GM21717 (cell line): ENCODE measurements around the gene KRTDAP.

Source experiments
- ATAC-seq: cut with Tn5 transposase; IDR thresholded peaks from one replicate; pipeline ENCODE4 v1.9.1; 2021; ENCODE audit warnings: mild to moderate bottlenecking, moderate library complexity; ENCODE audit not compliant: unreplicated experiment

KRTDAP gene

DNA sequence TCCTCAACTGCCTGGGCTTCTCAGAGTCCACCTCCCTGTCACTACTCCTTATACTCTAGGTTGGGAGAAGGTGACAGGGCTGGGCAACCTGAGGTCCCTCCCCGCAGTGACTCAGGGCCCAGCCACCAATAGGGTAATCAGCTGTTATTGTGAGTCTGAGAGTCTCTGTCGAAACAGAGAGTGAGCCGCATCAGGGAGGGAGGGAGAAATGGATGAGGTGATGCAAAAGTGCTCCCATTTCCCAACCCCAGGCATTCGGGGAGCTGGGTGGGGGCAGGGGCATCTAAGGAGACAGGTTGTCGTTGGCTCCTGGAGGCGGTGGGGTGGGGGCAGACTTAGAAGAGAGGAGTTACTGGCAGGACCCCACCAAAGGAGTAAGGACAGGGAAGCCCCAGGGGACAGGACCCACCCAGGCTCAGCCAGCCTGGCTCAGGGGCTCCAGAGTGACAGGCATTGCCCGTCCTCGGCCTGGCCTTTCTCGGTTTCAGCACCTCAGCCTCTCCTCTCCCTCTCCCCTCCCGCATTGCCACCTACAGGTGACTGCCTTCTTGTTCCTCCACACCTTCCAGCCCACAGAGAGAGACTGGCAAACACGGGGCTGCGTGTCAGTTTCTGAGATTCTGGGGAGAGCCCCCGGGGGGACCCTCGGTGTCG lies 23.5 kb upstream of the KRTDAP start, which contains the start of gene DMKN:
TSS of gene DMKN (minus strand) at position 22 of the 654 bp plus-strand sequence. CDS start 174 bp downstream, outside the sequence.
- no peak for ATAC-seq

DNA sequence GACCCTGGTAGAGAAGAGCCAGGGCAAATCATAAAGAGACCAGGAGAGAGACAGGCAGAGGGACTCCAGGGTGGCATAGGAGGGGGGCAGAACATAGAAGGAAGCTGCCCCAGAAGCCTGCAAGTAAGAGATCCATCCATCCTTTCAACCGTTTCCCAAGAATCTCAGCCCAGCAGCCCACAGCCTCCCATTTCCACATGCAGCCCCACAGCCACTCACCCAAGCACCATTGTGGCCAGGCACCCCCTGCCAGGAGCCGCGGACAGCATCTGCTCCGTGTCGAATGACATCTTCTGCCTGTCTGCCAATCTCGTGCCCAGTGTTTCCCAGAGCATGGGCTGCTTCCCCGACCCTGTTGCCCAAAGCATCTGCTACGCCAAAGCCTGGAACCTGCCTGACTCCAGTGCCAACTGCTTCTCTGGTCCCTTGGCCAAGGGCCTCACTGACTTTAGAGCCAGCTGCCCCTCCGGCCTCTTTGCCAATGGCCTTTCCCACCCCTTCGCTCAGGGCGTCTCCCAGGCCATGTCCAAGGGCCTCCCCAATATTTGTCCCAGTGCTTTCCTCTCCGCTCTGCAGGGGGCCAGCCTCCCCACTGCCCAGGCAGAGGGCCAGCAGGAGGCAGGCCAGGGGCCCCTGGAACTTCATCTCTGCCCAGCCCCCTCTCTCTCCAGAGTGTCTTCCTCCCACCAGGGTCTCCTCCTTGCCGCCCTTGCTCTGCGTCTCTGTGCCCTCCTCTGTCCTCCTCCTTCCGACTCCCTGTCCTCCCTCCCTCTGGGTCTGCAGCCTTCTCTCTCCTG lies 22.8 kb upstream of the KRTDAP start:
- no peak for ATAC-seq

DNA sequence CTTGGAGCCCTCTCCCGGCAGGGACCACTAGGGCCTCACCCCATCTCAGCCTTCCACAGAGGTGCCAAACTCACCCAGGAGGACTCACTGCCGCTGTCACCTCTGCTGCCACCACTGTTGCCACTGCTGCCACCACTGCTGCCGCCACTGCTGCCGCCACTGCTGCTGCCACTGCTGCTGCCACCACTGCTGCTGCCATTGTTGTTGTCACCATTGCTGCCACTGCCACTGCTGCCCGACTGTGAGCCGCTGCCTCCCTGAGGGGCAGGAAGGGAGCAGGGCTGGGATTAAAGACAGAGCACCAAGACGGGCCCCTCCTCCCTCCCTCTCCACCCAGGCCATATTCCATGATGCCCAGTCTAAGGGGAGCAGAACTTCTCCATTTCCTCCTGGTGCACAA lies 21.1 kb upstream of the KRTDAP start:
- no peak for ATAC-seq

DNA sequence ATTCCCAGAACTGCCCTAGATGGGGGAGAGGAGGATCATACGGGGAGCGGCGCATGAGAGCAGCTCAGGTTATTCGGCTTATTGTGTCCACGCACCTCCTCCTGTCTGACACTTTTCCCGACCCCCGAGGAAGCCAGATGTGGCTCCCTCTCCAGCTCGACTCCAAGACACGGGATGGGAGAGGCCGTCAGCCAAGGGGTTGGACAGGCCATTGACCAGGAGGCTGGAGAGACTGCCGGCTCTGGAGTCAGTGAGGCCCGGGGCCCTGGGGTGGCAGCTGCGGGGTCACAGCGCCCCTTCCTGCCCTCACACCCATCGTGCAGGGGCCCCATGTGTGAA lies 20.3 kb upstream of the KRTDAP start:
- no peak for ATAC-seq

DNA sequence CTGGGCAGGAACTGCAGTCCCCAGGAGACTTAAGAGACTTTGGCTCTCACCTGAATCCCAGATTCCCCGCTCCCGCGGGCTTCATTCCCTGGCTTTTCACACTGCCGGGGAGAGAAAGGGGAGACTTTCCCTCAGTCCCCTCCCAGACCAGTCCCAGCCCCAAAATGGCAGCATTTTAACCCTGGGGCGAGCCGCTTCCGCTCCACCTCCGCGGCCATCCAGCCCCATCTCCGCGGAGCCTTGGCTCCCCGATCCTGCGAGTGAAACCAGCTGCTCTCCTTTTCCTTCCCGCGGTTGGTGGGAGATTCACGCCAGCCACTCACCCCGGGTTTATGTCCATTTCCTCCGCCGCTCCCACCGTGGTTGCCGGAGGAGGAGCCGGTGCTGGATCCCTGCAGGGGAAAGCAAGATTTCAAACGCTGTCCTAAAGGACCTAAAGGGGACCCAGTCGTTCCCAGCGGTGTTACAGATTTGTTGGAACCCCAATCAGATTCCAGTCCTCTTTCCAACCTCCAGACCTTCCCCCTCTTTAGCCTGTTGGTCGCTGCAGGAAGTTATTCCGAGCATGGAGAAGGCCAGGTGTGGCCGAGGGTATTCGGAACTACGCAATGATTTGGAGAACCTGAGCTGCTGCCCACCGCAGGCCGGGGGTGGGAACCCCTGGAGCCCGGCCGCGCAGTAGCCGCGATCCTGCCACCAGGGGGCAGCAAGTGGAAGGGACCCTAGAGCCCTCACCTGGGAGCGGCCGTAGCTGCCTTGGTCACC lies 19.8 kb upstream of the KRTDAP start:
- ATAC-seq: no peak

DNA sequence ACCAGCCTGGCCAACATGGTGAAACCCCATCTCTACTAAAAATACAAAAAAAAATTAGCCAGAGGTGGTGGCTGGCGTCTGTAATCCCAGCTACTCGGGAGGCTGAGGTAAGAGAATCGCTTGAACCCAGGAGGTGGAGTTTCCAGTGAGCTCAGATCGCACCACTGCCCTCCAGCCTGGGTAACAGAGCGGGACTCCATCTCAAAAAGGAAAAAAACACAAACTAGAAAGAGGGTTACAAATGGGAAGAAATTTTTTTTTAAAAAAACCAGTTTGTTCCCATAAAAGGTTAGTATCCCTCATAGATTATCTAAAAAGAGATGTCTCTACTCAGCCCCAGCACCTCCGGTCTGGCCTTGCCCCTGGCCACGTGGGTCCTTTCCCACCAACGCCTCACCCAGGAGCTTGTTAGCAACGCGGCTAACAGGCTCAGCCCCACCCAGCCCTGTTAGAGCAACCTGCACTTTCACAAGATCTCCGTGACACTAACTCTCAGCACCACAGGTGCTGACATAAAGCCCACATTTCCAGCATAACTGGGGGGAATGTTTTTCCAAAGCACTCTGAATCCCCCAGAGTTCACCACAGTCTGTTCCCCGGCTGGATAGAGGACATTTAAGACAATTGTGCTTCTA lies 18.9 kb upstream of the KRTDAP start:
- no peak for ATAC-seq

DNA sequence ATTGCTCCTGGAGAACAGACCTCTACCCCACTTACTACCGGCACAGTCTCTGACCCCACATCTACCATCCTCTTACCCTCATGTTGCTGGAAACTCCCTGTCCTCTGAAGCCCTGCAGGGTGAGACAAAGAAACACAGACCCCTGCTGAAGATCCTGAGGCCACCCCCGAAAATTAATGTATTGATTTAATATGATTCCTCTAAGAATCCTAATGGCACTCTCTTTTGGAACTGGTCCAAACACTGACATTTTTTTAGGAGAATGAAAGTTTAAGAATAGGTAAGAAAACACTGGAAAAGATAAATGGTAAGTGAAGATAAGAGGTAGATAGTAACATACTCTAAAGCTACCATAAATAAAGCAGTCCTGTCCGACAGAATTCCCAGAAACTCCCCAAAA lies 17.9 kb upstream of the KRTDAP start:
- no peak for ATAC-seq

DNA sequence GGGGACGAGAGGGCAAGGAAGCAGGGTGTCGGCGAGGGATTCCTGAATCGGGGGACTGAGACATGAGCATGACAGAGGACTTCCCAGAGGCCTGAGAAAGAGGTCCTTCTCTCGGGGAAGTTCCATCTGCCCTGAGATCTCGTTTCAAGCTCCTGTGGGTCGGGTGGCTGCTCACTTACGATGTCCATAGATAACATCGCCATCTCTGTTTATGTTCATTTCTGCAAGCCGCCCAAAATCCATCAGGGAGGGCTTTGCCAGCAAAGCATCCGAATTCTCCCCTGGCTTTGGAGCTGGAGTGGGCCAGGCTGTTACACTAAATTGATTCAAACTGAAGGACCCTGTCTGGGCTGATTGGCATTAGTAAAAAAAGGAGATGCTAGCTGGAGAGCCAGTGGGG lies 17.3 kb upstream of the KRTDAP start:
- ATAC-seq: no peak

DNA sequence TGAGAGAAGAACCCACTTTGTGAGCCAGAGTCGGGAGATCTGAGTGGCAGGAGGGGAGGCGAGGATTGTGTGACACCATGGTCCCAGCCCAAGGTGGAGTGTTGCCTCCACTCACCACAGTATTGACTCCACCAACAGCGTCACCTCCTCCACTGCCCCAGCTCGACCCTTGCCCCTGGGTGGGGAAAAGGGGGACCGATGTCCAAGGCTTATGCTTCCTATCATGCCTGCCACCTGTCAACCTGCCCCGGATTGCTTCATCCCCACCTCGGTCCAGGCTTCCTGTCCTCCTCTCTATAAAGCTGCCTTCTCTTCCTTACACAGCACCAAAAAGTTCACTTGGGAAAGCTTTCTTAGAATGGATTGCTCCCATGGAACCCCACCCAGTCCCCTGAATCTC lies 15.7 kb upstream of the KRTDAP start:
- ATAC-seq: no peak

DNA sequence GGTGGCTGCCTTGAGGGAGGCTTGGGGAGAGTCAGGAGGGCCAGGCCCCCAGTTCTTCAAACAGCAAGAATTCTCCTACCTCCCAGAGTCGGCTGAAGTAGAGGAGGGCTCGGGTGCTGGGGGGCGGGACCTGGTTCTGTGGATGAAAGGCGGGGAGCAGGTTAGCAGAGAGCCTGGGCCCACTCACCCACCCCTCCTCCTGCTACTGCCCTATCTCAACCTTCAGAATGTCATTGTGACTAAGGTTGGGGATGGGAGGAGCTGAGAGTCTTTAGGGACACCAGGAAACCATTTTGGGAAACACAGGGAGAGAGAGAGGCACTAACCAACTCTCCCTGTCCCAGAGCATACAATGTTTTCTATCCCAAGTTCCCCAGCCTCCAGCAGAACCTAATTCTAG lies 12.5 kb upstream of the KRTDAP start:
- no peak for ATAC-seq

DNA sequence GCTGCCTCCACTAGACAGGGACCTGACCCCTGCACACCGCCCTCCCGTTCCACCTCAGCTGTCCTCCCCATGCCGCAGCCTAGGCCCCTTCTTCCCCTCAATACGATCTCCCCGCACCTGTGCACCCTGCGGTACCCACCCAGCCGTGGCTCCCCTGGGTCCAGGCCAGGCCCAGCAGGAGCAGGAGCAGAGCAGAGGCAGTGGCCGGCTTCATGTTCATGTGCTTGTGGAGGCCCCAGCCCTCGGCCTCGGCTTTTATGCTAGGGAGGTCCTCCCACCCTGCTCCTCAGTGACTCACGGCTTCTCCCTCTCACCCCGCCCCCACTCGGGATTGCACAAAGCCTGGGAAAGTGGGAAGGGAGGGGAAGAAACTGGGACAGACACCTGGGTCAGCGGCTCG lies 11.4 kb upstream of the KRTDAP start:
- no peak for ATAC-seq

DNA sequence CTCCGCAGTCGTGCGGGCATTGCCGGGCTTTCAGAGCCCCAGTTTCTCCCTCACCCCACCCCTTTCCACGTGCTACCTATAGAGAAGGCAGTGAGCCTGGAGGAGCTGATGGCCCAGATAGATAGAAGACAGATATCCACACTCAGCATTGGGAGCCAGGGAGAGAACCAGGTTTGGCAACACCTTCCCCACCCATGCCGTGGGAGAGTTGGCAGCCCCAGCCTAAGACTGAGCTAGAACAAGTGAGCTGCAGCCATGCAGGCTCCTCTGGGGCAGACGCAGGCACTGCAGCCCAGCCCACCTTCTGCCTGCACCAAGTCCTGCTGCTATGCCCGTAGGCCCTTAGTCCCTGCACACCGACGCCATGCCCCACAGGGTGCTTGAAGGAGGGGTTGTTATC lies 10.3 kb upstream of the KRTDAP start:
- ATAC-seq: no peak

DNA sequence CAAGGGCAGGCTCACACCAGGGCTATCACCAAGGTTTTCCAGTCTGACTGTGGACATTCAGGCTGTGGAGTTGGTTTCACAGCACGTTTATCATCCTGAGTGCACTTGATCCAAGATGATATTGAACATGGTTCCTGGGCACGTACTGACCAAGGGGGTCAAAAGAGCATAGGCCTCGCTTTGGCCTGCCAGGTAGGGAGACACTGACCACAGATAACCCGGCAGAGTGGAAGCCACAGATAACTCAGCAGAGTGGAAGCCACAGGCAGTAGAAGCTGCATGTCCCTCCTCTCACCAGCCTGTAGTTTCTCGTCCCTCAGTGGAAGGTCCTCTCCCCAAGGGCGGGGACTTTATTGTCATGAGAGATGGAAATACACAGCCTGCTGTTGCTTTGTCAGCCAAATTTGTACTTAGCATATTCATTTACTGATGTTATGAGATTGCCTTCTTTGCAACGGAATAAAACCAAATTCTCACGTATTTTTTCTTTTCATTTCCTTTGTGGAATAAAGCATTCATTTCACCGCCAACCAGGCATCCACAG lies 8.8 kb upstream of the KRTDAP start:
- ATAC-seq: no peak

DNA sequence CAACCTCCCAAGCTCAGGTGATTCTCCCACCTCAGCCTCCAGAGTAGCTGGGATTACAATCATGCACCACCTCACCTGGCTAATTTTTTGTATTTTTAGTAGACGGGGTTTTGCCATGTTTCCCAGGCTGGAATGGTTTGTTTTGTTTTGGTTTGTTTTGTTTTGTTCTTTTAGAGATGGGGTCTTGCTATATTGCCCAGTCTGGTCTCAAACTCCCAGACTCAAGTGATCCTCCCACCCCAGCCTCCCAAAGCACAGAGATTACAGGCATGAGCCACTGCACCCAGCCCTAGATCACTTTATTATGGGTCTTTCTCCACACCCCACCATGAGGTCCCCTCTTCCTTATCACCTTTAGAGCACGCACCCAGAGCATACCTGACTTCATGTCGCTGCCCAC lies 8.0 kb upstream of the KRTDAP start:
- ATAC-seq: no peak

DNA sequence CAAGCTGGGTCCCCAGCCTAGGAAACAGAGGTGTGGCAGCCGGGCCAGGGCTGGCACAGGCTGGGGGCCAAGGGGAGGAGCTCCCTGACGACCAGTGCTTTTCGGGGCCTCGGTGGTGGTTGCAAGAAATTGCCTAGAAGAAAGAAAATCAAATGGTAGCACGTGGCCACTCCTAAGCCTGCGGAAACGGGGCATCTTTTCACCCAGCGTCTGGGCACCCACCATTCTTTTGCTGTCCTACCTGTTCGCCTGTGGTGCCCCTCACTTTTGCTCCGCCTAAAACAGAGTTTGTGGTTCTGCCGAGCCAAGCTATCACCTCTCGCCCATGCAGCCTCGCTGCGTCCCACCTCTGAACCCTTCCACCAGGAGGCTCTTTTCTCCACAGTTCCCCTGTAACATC lies 7.1 kb upstream of the KRTDAP start:
- no peak for ATAC-seq

DNA sequence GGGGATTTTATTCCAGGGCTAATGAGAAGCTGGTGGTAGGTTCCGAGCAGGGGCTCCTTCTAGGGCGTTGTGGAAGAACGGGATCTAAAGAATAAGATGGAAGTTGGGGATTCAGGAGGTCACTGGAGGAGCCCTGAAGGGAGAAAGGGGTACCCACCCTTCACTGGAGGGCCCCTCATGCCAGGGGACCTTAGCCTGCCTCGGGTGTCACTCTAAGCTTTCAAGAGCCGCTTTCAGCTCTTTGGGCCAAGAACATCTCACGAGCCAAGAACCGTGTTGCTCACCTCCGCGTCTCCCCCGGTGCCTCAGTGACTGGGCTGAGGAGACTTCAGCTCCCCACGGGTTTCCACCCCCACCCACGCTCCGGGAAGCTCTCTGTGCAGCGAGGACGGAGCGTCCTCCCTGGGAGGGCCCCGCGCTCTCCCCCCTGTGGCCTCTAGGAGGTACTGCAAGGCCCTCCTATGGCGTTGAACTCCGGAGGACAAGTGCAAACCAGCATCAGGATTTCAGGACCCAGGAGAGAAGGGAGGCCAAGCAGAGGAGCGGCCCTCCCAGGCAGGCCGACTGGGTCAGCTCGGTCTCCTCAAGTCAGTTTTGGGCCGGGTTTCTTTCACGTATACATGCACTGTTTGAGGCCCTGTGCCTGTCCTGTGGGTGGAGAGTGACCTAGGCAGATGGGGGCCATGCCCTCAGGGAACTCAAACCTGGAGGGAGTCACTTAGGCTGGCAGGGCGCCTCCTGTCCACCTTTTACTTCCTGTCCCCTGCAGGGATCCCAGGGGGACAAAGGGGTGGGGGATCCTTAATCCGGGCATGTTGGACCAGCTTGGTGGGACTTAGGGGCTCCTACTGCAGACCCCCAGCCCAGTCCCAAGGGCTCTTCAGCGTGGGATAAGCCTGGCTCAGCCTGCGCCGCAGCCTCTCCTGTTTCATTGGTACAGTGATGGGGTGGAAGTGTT lies 5.1 kb upstream of the KRTDAP start:
- ATAC-seq: no peak

DNA sequence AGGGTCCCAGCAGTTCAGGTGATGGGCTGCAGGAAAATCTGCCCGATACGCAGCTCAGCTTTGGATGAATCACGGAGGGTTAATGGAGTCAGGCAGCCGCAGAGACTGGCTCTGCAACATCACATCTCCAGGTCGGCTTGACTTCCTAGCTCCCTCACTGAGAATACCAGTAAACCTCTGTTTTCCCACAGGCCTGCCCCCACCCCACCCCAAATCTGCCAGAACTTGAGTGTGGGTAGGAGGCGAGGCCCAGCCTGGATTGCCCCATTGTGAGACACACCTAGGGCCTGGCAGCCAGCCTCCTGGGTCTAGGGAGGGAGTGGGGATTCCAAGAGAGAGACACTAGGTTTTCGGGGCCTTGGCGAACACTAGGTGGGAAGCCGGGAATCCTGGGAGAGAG lies 3.7 kb upstream of the KRTDAP start:
- no peak for ATAC-seq

DNA sequence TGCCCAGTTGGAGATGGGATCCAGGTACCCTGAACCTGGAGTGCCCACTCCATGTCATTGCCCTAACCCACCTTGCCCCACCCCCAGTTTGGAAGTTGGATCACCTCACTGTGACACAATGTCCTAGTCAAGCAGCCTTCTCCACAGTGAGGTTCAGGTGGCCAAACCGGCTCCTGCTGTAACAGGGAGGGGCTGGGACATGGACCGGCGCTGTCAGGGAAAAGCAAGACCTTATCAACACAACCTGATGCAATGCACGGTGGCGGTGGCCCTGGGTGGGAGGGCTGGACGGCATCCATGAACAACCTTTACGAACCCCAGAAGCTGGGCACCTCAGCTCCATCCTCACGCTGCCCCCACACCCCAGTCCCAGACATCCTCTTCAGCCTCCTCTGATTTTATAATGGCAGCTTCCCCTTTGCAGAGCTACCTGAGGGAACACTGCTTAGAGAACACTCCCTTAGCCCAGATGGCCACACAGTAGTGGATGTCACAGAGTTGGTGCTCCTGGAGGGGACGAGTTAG lies 1.6 kb upstream of the KRTDAP start:
- ATAC-seq: no peak

DNA sequence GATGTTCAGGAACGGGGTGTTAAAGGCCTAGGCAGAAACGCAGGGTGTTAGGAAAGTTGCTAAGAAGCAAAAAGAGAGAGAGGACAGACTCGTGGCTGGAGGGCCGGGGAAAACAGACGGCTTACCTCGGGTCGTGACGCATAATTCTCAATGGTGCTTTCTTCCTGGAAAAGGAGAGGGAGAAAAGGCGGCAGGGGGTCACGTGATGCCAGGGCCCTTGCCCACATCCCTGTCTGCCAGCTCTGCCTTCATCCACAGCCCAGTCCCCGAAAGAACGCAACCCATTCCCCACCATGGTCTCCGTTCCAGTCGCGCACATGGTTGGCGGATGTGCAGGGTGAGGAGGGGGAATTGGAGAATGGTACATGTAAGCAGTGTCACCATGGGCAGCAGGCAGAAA lies 1.6 kb downstream of the KRTDAP start:
- ATAC-seq: no peak

DNA sequence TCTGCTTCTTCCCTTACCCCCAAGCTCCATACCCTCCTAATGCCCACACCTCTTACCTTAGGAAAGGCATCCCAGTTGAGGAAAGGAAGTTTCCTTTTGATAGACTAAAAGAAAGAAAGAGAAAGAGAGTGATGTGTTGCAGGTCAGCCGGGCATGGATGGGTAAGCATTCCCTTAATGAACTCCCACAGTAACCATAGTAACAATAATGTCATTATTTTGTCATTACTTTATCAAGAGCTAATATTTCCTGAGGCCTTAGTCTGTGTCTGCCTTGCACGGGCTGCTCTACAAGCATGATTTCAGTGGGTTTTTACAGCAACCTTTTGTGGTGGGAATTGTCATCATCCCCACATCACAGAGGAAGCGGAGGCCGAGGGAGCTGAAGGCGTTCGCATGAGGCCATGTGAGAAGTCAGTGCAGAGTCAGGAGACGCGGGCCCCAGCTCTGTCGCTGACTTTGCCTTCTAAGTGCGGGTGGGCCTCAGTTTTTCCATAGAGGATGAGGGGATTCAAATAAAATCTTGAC lies 2.5 kb downstream of the KRTDAP start:
- no peak for ATAC-seq
